ENCODE results near the gene PHF1. TPM values are rescaled to one million over a fixed set of nuclear protein-coding genes. Genes with fewer than 3 reads are reported as not detected.

PHF1 gene
- total and polyA plus RNA-seq, 2 of the 13 experiments (the other 11 are each of a cell fraction or from before 2014, with no cell fraction given), result 25.4 to 61.9 TPM

DNA sequence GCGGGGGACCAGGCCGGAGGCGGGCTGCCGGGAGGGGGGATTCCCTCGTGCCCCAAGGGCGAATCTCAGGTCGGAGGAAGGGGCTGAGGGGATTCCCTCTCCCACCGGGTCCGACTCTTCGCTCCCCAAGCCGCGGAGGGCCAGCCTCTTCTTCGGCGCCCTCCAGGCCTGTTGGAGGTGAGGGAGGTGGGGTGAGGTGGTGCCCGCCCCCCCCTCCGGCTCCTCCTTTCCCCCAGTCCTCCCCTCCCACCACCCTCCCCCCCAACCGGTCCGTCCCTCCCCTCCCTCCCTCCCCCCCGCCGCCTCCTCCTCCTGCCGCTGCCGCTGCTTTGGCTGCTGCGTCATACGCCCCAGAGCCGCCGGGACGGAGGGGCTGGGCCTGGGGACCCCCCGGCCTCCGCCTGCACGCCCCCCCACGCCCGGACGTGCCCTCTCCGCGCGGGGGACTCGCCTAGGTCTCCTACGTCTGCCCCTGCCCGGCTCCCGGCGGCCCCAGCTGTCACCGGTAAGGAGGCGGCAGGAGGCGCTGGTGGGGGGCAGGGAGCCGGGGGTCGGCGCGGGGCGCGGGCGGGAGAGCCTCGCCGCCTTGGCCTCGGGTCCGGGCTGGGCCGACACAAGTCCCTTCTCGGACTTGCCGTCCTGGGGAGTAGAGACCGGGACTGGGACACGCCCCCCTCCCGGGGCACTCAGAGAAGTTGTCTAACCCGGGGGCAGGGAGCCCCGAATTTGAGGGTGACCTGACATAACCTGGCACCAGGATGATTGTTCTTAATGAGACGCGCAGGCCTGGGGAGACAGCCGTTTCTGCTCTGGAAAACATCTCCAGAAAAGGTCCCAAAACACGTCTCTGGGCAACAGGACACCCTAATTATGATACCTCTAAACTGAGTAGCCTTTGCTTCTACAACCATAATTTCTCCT lies at the start of gene PHF1 (continued):
- TF ChIP-seq ZNF614 (CRISPR knock-in tag; IDR thresholded peaks at IDR 0.05; ENCODE audit: borderline replicate concordance) (no peak), STAG1 (CRISPR knock-in tag; IDR thresholded peaks at IDR 0.05) (no peak), ZNF205 (CRISPR knock-in tag; IDR thresholded peaks at IDR 0.05) (0 out of 2 replicates have a peak, but pooled peaks have one; percentile 15), MTF2 (CRISPR knock-in tag; IDR thresholded peaks at IDR 0.05; ENCODE audit: borderline replicate concordance) (no peak), KAT2B (IDR thresholded peaks at IDR 0.05; ENCODE audit: borderline replicate concordance, low read depth, low read length) (no peak), MTA1 (CRISPR knock-in tag; IDR thresholded peaks at IDR 0.05; ENCODE audit: borderline replicate concordance) (no peak), ZNF850 (CRISPR knock-in tag; conservative IDR thresholded peaks at IDR 0.05) (no peak), SUZ12 (IDR thresholded peaks at IDR 0.05; ENCODE audit: low read depth, low read length) (no peak), DR1 (CRISPR knock-in tag; IDR thresholded peaks at IDR 0.05) (no peak), GPN1 (CRISPR knock-in tag; IDR thresholded peaks at IDR 0.05; ENCODE audit: borderline replicate concordance) (no peak), NCOR1 (IDR thresholded peaks at IDR 0.05; ENCODE audit: borderline replicate concordance, low read length) (no peak), PAF1 (CRISPR knock-in tag; IDR thresholded peaks at IDR 0.05) (no peak), XBP1 (CRISPR knock-in tag; IDR thresholded peaks at IDR 0.05) (no peak), ZNF782 (CRISPR knock-in tag; IDR thresholded peaks at IDR 0.05; ENCODE audit: borderline replicate concordance) (no peak), ZNF17 (CRISPR knock-in tag; IDR thresholded peaks at IDR 0.05) (no peak), ZNF225 (CRISPR knock-in tag; IDR thresholded peaks at IDR 0.05) (no peak), PCBP1 (IDR thresholded peaks at IDR 0.05; ENCODE audit: borderline replicate concordance, low read depth, low read length) (0 out of 2 replicates have a peak, but pooled peaks have one; percentile 34)
- TF ChIP-seq, protein P1, sequence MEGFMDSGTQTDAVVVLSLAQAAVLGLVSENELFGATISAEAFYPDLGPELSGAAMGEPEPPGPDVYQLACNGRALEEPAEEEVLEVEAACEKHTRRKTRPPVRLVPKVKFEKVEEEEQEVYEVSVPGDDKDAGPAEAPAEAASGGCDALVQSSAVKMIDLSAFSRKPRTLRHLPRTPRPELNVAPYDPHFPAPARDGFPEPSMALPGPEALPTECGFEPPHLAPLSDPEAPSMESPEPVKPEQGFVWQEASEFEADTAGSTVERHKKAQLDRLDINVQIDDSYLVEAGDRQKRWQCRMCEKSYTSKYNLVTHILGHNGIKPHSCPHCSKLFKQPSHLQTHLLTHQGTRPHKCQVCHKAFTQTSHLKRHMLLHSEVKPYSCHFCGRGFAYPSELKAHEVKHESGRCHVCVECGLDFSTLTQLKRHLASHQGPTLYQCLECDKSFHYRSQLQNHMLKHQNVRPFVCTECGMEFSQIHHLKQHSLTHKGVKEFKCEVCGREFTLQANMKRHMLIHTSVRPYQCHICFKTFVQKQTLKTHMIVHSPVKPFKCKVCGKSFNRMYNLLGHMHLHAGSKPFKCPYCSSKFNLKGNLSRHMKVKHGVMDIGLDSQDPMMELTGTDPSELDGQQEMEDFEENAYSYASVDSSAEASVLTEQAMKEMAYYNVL (CRISPR knock-in tag; IDR thresholded peaks at IDR 0.05; ENCODE audit: borderline replicate concordance), result peak; percentile 58; the same call in 1 of the 2 replicates
- TF ChIP-seq, protein P2, sequence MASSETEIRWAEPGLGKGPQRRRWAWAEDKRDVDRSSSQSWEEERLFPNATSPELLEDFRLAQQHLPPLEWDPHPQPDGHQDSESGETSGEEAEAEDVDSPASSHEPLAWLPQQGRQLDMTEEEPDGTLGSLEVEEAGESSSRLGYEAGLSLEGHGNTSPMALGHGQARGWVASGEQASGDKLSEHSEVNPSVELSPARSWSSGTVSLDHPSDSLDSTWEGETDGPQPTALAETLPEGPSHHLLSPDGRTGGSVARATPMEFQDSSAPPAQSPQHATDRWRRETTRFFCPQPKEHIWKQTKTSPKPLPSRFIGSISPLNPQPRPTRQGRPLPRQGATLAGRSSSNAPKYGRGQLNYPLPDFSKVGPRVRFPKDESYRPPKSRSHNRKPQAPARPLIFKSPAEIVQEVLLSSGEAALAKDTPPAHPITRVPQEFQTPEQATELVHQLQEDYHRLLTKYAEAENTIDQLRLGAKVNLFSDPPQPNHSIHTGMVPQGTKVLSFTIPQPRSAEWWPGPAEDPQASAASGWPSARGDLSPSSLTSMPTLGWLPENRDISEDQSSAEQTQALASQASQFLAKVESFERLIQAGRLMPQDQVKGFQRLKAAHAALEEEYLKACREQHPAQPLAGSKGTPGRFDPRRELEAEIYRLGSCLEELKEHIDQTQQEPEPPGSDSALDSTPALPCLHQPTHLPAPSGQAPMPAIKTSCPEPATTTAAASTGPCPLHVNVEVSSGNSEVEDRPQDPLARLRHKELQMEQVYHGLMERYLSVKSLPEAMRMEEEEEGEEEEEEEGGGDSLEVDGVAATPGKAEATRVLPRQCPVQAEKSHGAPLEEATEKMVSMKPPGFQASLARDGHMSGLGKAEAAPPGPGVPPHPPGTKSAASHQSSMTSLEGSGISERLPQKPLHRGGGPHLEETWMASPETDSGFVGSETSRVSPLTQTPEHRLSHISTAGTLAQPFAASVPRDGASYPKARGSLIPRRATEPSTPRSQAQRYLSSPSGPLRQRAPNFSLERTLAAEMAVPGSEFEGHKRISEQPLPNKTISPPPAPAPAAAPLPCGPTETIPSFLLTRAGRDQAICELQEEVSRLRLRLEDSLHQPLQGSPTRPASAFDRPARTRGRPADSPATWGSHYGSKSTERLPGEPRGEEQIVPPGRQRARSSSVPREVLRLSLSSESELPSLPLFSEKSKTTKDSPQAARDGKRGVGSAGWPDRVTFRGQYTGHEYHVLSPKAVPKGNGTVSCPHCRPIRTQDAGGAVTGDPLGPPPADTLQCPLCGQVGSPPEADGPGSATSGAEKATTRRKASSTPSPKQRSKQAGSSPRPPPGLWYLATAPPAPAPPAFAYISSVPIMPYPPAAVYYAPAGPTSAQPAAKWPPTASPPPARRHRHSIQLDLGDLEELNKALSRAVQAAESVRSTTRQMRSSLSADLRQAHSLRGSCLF (CRISPR knock-in tag; IDR thresholded peaks at IDR 0.05; ENCODE audit: borderline replicate concordance), result no peak
- TF ChIP-seq, protein P3, sequence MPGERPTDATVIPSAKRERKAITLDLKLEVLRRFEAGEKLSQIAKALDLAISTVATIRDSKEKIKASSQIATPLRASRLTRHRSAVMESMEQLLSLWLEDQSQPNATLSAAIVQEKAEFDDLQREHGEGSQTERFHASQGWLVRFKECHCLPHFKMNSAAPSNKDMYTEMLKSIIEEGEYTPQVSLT (CRISPR knock-in tag; IDR thresholded peaks at IDR 0.05; ENCODE audit: borderline replicate concordance, low read depth), result no peak
- TF ChIP-seq, protein P4, sequence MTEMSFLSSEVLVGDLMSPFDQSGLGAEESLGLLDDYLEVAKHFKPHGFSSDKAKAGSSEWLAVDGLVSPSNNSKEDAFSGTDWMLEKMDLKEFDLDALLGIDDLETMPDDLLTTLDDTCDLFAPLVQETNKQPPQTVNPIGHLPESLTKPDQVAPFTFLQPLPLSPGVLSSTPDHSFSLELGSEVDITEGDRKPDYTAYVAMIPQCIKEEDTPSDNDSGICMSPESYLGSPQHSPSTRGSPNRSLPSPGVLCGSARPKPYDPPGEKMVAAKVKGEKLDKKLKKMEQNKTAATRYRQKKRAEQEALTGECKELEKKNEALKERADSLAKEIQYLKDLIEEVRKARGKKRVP (CRISPR knock-in tag; IDR thresholded peaks at IDR 0.05), result no peak
